Keratinocyte (primary cell): ENCODE measurements around the gene ATP5F1D. TPM values are rescaled to one million over a fixed set of nuclear protein-coding genes. Genes with fewer than 3 reads are reported as not detected.
A peak's percentile ranks its signal among the peaks of the same experiment; 100 is the strongest.

Experiments
- DNase-seq: peaks from one replicate; pipeline ENCODE4 v3.0.0-alpha.2; 2011; ENCODE audit warnings: low read depth, missing footprints, low spot score
- FAIRE-seq: peaks from 2 replicates; lab custom pipeline; 2011; peaks lifted over from hg19 to GRCh38; lab: Jason Lieb, UNC
- H2AFZ ChIP-seq: 2 replicates; pipeline ENCODE4 v1.6.0; 2012; ENCODE audit warnings: low read length, control low read depth, inconsistent platforms; ENCODE audit not compliant: control insufficient read depth
- H3K27ac ChIP-seq: 2 replicates; pipeline ENCODE4 v1.5.1; 2011; ENCODE audit warnings: low read length; ENCODE audit not compliant: control insufficient read depth, insufficient read depth
- H3K27me3 ChIP-seq: 3 replicates; pipeline ENCODE4 v1.6.0; 2011; ENCODE audit warnings: low read length; ENCODE audit not compliant: control insufficient read depth, insufficient read depth; ENCODE audit errors: extremely low read depth
- H3K36me3 ChIP-seq, 2 experiments: 2 replicates in 1 of 2; 3 replicates in 1 of 2; pipeline ENCODE4 v1.5.1; 2011; ENCODE audit warnings: low read length in 2 of 2, mild to moderate bottlenecking in 1 of 2; ENCODE audit not compliant: control insufficient read depth in 2 of 2, insufficient read depth in 2 of 2; ENCODE audit errors: extremely low read depth in 1 of 2
- H3K4me1 ChIP-seq: 3 replicates; pipeline ENCODE4 v1.5.1; 2011; ENCODE audit warnings: low read length; ENCODE audit not compliant: control insufficient read depth, insufficient read depth; ENCODE audit errors: extremely low read depth
- H3K4me2 ChIP-seq: 3 replicates; pipeline ENCODE4 v1.6.0; 2011; ENCODE audit warnings: low read depth, low read length; ENCODE audit not compliant: control insufficient read depth, insufficient read depth; ENCODE audit errors: extremely low read depth
- H3K4me3 ChIP-seq, 3 experiments: fragments of 200-600 bp in 1 of 3; sonication (generic) in 1 of 3; 2 replicates in 2 of 3; 3 replicates in 1 of 3; pipeline ENCODE4 v1.5.1; 2011 to 2016; ENCODE audit warnings: low read length in 3 of 3, mild to moderate bottlenecking in 3 of 3, control low read depth in 2 of 3, inconsistent platforms in 1 of 3, low read depth in 1 of 3, mixed read lengths in 1 of 3, mixed run types in 1 of 3, moderate library complexity in 1 of 3; ENCODE audit not compliant: control insufficient read depth in 2 of 3, insufficient read depth in 2 of 3; ENCODE audit errors: extremely low read depth in 1 of 3
- H3K79me2 ChIP-seq: 2 replicates; pipeline ENCODE4 v1.6.0; 2012; ENCODE audit warnings: low read length; ENCODE audit not compliant: control insufficient read depth, insufficient read depth
- H3K9ac ChIP-seq: 3 replicates; pipeline ENCODE4 v1.6.0; 2011; ENCODE audit warnings: low read length; ENCODE audit not compliant: control insufficient read depth, insufficient read depth; ENCODE audit errors: extremely low read depth
- H3K9me1 ChIP-seq: 3 replicates; pipeline ENCODE4 v1.6.0; 2011; ENCODE audit warnings: low read length; ENCODE audit not compliant: control insufficient read depth, insufficient read depth; ENCODE audit errors: extremely low read depth
- H3K9me3 ChIP-seq: 2 replicates; pipeline ENCODE4 v1.5.1; 2012; ENCODE audit warnings: low read depth, low read length; ENCODE audit not compliant: control insufficient read depth
- H4K20me1 ChIP-seq: 3 replicates; pipeline ENCODE4 v1.6.0; 2011; ENCODE audit warnings: low read length; ENCODE audit not compliant: control insufficient read depth, insufficient read depth; ENCODE audit errors: extremely low read depth
- CTCF ChIP-seq, 3 experiments: IDR thresholded peaks in 1 of 3; conservative IDR thresholded peaks in 1 of 3; optimal IDR thresholded peaks in 1 of 3; 2 replicates in 2 of 3; 3 replicates in 1 of 3; pipeline versions ENCODE3 to v1.5.1; 2011; ENCODE audit warnings: low read length in 3 of 3, mild to moderate bottlenecking in 3 of 3, moderate library complexity in 2 of 3, control low read depth in 1 of 3, inconsistent platforms in 1 of 3; ENCODE audit not compliant: insufficient read depth in 2 of 3; ENCODE audit errors: extremely low read depth in 1 of 3
- EZH2 ChIP-seq: IDR thresholded peaks from one replicate; pipeline ENCODE4 v1.6.1; 2012; ENCODE audit warnings: inconsistent platforms, mild to moderate bottlenecking, low read length, moderate library complexity
- dilution Hi-C: fragments of 300-500 bp; cut with MboI; formaldehyde crosslinking; loops from one replicate; pipeline ENCODE4 v1.7.0; 2020; ENCODE audit warnings: low sequenced_read_pairs; ENCODE audit not compliant: extremely low pct_ligation_motif_present
- polyA plus RNA-seq, 5 experiments: library from polyadenylated mRNA; depleted of rRNA in 3 of 5; stranded (reverse) in 3 of 5; stranded (forward) in 1 of 5; unstranded in 1 of 5; fragments of >200 nt; gene quantifications; 1 replicate in 1 of 5; 2 replicates in 3 of 5; 3 replicates in 1 of 5; pipeline versions ENCODE4 v1.2.1 to v1.2.3, GENCODE V29; 2011 to 2012; ENCODE audit warnings: missing spikeins in 2 of 5, low read depth in 1 of 5, low replicate concordance in 1 of 5

The ATP5F1D gene
- polyA plus RNA-seq, 1 donor (not counting 4 experiments of a cell fraction or from before 2014, with no cell fraction given), result 51.3 TPM

DNA sequence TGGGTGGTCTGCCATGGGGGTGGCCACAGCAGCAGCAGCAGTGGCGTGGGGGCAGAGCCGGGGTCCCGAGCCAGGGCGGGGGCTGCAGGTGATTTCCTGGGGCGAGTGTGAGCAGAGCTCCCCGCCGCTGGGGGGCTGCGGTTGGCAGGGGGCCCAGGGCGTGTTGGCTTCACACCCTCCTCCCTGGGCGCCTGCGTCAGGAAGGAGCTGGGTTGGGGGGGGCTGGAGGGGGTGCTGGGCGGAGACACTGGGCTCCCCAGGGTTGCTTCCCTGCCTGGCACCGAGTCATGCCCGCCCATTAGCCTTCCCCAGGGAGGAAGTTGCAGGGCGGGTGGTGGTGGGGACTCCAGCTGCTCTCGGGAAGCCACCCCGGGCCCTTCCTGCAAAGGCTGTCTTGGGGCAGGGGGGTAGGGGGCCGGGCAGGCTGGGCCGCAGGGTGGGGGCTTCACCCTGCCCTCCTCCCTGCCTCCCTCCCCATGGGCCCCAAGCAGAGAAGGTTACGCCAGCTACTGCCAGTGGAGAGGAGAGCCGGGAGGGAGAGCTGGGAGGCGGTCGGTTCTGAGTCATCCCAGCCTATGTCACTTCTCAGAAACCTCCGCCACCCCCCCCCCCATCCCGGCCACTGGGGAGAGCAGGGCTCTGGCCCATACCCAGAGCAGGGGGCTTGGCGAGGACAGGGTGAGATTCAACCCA is 11.4 kb downstream of the ATP5F1D start:
- dilution Hi-C loops, result no loop called here
- peak overlapping the region; percentile 83 to 87 (median 85) for H3K4me3 ChIP-seq
- peaks cover 56% of the 10 kb centered on the region for H3K79me2 ChIP-seq
- peaks cover 14% of the 10 kb centered on the region for H4K20me1 ChIP-seq
- H3K9me1 ChIP-seq, result no peaks in the 10 kb centered on the region
- peak overlapping the region; percentile 83 for H3K9ac ChIP-seq
- no peak for DNase-seq
- peak overlapping the region; percentile 73 for H3K4me2 ChIP-seq
- TF ChIP-seq EZH2 (no peak), CTCF (optimal IDR thresholded peaks at IDR 0.05 in 1 of 3, IDR thresholded peaks at IDR 0.05 in 1 of 3, conservative IDR thresholded peaks at IDR 0.05 in 1 of 3; ENCODE audit: extremely low read depth in 1 of 3, insufficient read depth in 2 of 3, low read length in 3 of 3) (peak in 1 of 3 experiments; percentile 22)
- H3K4me1 ChIP-seq, result peaks cover 16% of the 10 kb centered on the region
- FAIRE-seq, result peak; percentile 29
- peaks cover 25 to 42% of the 10 kb centered on the region in 2 experiments for H3K36me3 ChIP-seq
- no peaks in the 10 kb centered on the region for H3K9me3 ChIP-seq
- peak overlapping the region; percentile 71 for H3K27ac ChIP-seq
- H3K27me3 ChIP-seq, result no peaks in the 10 kb centered on the region
- H2AFZ ChIP-seq, result no peak overlapping the region

DNA sequence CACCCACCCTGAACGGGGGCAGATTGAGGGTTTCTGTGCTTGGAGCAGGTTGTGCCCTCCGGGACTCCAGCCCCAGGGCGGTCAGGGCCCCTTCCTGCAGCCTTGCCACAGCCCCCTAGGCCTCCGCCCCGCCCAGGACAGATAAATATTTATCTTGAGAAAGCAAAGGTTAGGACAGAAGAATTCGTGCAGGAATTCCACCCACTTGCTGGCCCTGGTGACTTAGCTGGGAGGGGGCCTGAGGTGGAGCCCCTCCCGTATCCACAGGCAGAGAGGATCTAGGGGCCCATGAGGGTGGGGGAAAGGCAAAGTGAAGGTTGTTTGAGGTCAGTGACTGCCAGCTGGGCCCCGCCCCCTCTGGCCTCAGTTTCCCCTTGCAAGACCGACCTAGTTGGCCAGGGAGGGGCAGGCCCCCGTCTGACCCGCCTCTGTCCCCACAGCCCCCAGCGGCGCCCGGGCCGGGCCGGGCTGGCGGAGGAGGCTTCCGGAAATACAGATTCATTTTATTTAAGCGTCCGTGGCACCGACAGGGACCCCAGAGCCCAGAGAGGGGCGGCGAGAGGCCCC is 12.0 kb downstream of the ATP5F1D start:
- Histone ChIP-seq H3K4me3 (peak overlapping the region; percentile 51 to 87 (median 57)), H3K27me3 (no peaks in the 10 kb centered on the region), H3K79me2 (peaks cover 56% of the 10 kb centered on the region), H3K9ac (peak overlapping the region; percentile 64), H3K9me1 (no peaks in the 10 kb centered on the region), H3K4me2 (peak overlapping the region; percentile 73), H3K36me3 (peaks cover 28 to 48% of the 10 kb centered on the region in 2 experiments), H4K20me1 (peaks cover 14% of the 10 kb centered on the region), H3K9me3 (no peaks in the 10 kb centered on the region), H2AFZ (no peak overlapping the region), H3K27ac (peak overlapping the region; percentile 71), H3K4me1 (peaks cover 22% of the 10 kb centered on the region)
- DNase-seq (no peak), FAIRE-seq (no peak)
- no peak for TF ChIP-seq CTCF (optimal IDR thresholded peaks at IDR 0.05 in 1 of 3, IDR thresholded peaks at IDR 0.05 in 1 of 3, conservative IDR thresholded peaks at IDR 0.05 in 1 of 3; ENCODE audit: extremely low read depth in 1 of 3, insufficient read depth in 2 of 3, low read length in 3 of 3)
- no peak for TF ChIP-seq EZH2
- dilution Hi-C loops, result no loop called here
